ENCODE measurements around the gene RASA1.

DNA sequence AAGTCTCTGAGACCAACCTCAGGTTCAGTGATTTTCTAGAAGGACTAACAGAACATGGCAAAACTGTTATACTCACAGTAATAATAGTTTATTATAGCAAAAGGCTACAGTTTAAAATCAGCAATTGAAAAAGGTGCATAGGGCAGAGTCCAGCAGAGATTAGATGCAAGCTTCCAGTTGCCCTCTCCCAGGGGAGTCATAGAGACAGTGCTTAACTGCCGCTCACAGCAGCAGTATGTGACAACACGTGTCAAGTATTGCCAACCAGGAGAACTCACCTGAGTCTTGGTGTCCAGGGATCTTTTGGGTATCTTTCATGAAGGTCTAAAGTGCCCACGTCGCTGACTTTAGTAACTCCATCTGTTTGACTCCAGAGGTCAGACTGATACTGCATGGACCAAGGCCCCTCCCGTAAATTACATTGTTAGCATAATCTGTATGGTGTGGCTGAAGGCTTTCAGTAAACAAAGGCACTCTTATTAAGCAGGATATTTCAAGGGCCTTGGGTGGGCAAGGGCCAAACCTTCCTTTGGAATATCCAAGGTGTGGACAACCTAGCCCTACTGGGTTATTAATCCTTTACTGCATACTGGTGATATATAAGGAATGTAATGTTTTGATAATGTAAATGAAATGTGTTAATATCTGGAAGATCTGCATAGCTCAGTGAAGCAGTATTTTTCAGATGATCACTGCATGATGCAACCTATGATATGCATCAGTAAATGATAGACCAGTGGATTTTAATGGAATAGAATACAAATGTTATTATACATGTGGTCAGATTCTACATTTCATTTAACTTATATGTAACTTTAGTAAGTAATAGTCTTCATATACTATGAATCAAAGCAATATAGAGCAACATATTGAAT, 44.0 kb downstream of the RASA1 start:
- TF ChIP-seq, protein P1, sequence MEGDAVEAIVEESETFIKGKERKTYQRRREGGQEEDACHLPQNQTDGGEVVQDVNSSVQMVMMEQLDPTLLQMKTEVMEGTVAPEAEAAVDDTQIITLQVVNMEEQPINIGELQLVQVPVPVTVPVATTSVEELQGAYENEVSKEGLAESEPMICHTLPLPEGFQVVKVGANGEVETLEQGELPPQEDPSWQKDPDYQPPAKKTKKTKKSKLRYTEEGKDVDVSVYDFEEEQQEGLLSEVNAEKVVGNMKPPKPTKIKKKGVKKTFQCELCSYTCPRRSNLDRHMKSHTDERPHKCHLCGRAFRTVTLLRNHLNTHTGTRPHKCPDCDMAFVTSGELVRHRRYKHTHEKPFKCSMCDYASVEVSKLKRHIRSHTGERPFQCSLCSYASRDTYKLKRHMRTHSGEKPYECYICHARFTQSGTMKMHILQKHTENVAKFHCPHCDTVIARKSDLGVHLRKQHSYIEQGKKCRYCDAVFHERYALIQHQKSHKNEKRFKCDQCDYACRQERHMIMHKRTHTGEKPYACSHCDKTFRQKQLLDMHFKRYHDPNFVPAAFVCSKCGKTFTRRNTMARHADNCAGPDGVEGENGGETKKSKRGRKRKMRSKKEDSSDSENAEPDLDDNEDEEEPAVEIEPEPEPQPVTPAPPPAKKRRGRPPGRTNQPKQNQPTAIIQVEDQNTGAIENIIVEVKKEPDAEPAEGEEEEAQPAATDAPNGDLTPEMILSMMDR (IDR thresholded peaks at IDR 0.05), result no peak
- TF ChIP-seq EP300 (IDR thresholded peaks at IDR 0.05), result no peak
- no peak for TF ChIP-seq POLR2A (IDR thresholded peaks at IDR 0.05)

Data from ovary (tissue), 3 donors.